ENCODE results near the gene PAK6. TPM values are rescaled to one million over a fixed set of nuclear protein-coding genes. Genes with fewer than 3 reads are reported as not detected.

Gene PAK6
- total RNA-seq, 1 experiment from 2014 or later: 30.4 TPM

DNA sequence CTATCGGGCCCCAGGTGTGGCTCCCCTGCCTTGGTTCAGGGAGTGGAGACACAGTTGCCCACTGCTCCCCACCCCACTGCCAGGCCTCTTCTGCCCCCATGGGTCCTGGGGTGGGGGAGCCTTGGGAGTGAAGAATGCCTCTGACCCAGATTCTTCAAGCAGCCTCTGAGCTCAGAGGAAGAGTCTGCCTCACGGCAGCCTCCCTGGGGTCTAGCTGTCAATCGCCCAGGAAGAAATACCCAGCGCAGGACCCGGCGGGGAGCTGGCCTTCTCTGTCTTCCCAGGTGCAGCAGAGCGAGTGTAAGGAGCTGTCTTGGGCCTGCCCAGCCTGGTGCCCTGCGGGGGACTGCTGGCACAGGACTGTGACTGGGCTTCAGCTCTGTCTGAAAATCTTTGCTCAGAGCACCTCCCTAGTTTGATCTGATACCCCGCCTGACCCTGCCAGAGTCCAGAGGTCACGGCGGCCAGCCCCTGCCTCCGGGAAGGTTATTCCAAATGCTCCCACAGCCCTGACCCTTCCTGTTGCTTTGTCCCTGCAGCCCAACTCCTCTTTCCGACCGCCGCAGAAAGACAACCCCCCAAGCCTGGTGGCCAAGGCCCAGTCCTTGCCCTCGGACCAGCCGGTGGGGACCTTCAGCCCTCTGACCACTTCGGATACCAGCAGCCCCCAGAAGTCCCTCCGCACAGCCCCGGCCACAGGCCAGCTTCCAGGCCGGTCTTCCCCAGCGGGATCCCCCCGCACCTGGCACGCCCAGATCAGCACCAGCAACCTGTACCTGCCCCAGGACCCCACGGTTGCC is 33.0 kb downstream of the PAK6 start:
- BruUV-seq (replicated peaks): no TSS peak
- CTCF ChIA-PET: interaction anchor here (0.6 to 4.1 kb wide), 4 partner anchors 33 to 234 kb away, joined by 3 to 86 read pairs (median 5); partner anchors contain the start of gene PAK6
- POLR2A ChIA-PET (ENCODE audit: unreplicated experiment): no interaction called here

DNA sequence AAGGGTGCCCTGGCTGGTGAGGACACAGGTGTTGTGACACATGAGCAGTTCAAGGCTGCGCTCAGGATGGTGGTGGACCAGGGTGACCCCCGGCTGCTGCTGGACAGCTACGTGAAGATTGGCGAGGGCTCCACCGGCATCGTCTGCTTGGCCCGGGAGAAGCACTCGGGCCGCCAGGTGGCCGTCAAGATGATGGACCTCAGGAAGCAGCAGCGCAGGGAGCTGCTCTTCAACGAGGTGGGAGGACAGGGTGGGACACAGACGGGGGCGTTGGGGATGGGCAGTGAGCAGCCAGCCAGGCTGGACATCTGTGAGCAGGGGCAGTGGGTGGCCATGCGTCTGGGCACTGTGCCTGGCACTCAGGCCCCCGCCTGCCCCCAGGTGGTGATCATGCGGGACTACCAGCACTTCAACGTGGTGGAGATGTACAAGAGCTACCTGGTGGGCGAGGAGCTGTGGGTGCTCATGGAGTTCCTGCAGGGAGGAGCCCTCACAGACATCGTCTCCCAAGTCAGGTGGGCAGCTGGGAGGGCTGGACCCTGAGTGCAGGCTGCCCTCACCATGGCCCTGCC is 33.7 kb downstream of the PAK6 start:
- no peak overlapping the region for H3K4me3 ChIP-seq (ENCODE audit: low read length)
- peaks cover 9% of the 10 kb centered on the region for H3K36me3 ChIP-seq (ENCODE audit: low read depth, low read length)
- no peaks in the 10 kb centered on the region for H3K9me2 ChIP-seq (replicated peaks; ENCODE audit: low read length)
- H3K4me1 ChIP-seq (ENCODE audit: insufficient read depth, low read length): peaks cover 2% of the 10 kb centered on the region
- ChIA-PET CTCF (interaction anchor here (0.6 to 4.1 kb wide), 7 partner anchors 33 to 553 kb away, joined by 3 to 86 read pairs (median 3); partner anchors contain the start of gene PAK6), POLR2A (ENCODE audit: unreplicated experiment) (no interaction called here)
- no peaks in the 10 kb centered on the region for H4K20me1 ChIP-seq (ENCODE audit: low read length)
- intact Hi-C loops (cut with micrococcal nuclease): loop anchor here (5.0 kb wide), 1 partner anchor 35 kb away; the partner anchor contains the start of gene PAK6
- DNase-seq (peak; percentile 36), ATAC-seq (peak; percentile 58)
- no peaks in the 10 kb centered on the region for H3K9me3 ChIP-seq (ENCODE audit: low read length)
- no peak overlapping the region for H3K27ac ChIP-seq (ENCODE audit: low read length)
- no peaks in the 10 kb centered on the region for H3F3A ChIP-seq (ENCODE audit: low read length, unreplicated experiment)
- no TSS peak for BruUV-seq (replicated peaks)
- H3K9ac ChIP-seq (ENCODE audit: low read length): no peak overlapping the region
- H3K27me3 ChIP-seq (ENCODE audit: low read length): no peaks in the 10 kb centered on the region
- no peak overlapping the region for H3K4me2 ChIP-seq (ENCODE audit: low read length)
- TF ChIP-seq EZH2phosphoT487 (IDR thresholded peaks at IDR 0.05; ENCODE audit: borderline replicate concordance, low read length): no peak
- TF ChIP-seq, protein P1, sequence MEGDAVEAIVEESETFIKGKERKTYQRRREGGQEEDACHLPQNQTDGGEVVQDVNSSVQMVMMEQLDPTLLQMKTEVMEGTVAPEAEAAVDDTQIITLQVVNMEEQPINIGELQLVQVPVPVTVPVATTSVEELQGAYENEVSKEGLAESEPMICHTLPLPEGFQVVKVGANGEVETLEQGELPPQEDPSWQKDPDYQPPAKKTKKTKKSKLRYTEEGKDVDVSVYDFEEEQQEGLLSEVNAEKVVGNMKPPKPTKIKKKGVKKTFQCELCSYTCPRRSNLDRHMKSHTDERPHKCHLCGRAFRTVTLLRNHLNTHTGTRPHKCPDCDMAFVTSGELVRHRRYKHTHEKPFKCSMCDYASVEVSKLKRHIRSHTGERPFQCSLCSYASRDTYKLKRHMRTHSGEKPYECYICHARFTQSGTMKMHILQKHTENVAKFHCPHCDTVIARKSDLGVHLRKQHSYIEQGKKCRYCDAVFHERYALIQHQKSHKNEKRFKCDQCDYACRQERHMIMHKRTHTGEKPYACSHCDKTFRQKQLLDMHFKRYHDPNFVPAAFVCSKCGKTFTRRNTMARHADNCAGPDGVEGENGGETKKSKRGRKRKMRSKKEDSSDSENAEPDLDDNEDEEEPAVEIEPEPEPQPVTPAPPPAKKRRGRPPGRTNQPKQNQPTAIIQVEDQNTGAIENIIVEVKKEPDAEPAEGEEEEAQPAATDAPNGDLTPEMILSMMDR (conservative IDR thresholded peaks at IDR 0.05; ENCODE audit: low read depth, low read length): peak; percentile 53
- H3K79me2 ChIP-seq (ENCODE audit: low read length): no peaks in the 10 kb centered on the region
- no peak overlapping the region for H2AFZ ChIP-seq (ENCODE audit: low read length)

More for the DNA sequence above, 33.0 kb downstream of the PAK6 start:
- Histone ChIP-seq H3K9me3 (ENCODE audit: low read length) (no peaks in the 10 kb centered on the region), H3F3A (ENCODE audit: low read length, unreplicated experiment) (no peaks in the 10 kb centered on the region), H4K20me1 (ENCODE audit: low read length) (no peaks in the 10 kb centered on the region), H3K36me3 (ENCODE audit: low read depth, low read length) (peaks cover 9% of the 10 kb centered on the region), H3K4me1 (ENCODE audit: insufficient read depth, low read length) (peaks cover 8% of the 10 kb centered on the region), H3K9ac (ENCODE audit: low read length) (no peak overlapping the region), H3K27me3 (ENCODE audit: low read length) (no peaks in the 10 kb centered on the region), H3K4me2 (ENCODE audit: low read length) (no peak overlapping the region), H2AFZ (ENCODE audit: low read length) (no peak overlapping the region), H3K4me3 (ENCODE audit: low read length) (no peak overlapping the region), H3K79me2 (ENCODE audit: low read length) (no peaks in the 10 kb centered on the region), H3K9me2 (replicated peaks; ENCODE audit: low read length) (no peaks in the 10 kb centered on the region), H3K27ac (ENCODE audit: low read length) (no peak overlapping the region)
- no peak for TF ChIP-seq EZH2 (IDR thresholded peaks at IDR 0.05; ENCODE audit: low read length, unreplicated experiment)
- TF ChIP-seq, protein P1 (conservative IDR thresholded peaks at IDR 0.05; ENCODE audit: low read depth, low read length): no peak
- TF ChIP-seq EZH2phosphoT487 (IDR thresholded peaks at IDR 0.05; ENCODE audit: borderline replicate concordance, low read length): no peak
- no peak for DNase-seq
- no peak for ATAC-seq
- intact Hi-C loops (cut with micrococcal nuclease): loop anchor here (5.0 kb wide), 1 partner anchor 35 kb away; the partner anchor contains the start of gene PAK6
